ENCODE measurements around the gene TCEA3. TPM values are rescaled to one million over a fixed set of nuclear protein-coding genes. Genes with fewer than 3 reads are reported as not detected.

Gene TCEA3
- total and polyA plus RNA-seq, 11 donors = 21.5 to 87.3 (median 55.9) TPM

DNA sequence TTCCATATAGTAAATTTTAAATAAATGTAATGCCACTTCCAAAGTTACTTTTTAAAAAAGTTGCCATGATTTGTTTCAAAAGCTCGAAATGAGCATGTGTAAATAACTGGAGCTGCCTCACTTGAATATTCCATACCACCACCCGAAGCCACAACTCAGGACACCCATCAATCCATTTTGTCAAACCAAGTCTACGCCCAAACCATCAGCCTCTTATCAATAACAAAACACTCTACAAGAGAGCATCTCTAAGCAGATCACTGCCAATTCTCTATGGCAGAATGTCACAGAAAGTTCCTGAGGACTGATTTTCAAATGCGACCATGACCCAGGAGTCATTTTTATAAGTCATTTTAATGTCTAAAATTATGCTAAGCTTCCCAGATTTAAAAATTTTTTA is 84.9 kb downstream of the TCEA3 start:
- Histone ChIP-seq H3K27ac (no peak overlapping the region), H3K36me3 (peaks cover 0 to 37% (median 34%) of the 10 kb centered on the region in 9 donors), H3K27me3 (no peaks in the 10 kb centered on the region), H3K9me3 (no peaks in the 10 kb centered on the region), H3K4me3 (no peak overlapping the region), H3K4me1 (peaks cover 0 to 59% (median 51%) of the 10 kb centered on the region in 12 donors)
- intact Hi-C loops (cut with DNase I) = loop anchor here in 4 of 10 donors (5.0 to 10.0 kb wide), 6 partner anchors 63 to 195 kb away; partner anchors contain the start of genes ASAP3 (in 2 of the 4), E2F2 (in 1 of the 4) and TCEA3 (in 1 of the 4)
- ATAC-seq (no peak), DNase-seq (no peak)
- WGBS, 4 donors = 64 to 78% (median 72%) methylated on average over 4 of the region's 4 CpGs
- TF ChIP-seq, protein P1, sequence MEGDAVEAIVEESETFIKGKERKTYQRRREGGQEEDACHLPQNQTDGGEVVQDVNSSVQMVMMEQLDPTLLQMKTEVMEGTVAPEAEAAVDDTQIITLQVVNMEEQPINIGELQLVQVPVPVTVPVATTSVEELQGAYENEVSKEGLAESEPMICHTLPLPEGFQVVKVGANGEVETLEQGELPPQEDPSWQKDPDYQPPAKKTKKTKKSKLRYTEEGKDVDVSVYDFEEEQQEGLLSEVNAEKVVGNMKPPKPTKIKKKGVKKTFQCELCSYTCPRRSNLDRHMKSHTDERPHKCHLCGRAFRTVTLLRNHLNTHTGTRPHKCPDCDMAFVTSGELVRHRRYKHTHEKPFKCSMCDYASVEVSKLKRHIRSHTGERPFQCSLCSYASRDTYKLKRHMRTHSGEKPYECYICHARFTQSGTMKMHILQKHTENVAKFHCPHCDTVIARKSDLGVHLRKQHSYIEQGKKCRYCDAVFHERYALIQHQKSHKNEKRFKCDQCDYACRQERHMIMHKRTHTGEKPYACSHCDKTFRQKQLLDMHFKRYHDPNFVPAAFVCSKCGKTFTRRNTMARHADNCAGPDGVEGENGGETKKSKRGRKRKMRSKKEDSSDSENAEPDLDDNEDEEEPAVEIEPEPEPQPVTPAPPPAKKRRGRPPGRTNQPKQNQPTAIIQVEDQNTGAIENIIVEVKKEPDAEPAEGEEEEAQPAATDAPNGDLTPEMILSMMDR (IDR thresholded peaks at IDR 0.05) = no peak
- TF ChIP-seq POLR2A (IDR thresholded peaks at IDR 0.05) = no peak

DNA sequence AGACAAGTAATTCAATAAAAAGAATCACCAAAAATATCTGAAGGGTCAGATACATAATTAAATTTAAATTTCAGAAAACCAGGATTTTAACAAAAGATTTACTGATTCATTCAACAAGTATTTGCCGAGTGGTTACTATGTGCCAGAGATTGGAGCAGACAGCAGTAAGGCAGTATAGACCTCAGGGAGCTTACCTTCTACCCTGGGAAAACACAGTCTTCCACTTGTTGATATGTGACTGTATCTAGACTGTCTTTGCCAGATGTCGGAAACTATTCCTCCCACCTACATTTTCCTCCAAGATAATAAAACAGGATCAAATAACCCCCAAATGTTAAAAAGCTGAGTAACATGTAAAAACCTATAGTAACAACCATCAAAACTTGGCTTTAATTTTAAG is 86.7 kb downstream of the TCEA3 start:
- ATAC-seq (no peak), DNase-seq (no peak)
- Histone ChIP-seq H3K4me1 (peaks cover 0 to 56% (median 50%) of the 10 kb centered on the region in 12 donors), H3K27ac (no peak overlapping the region), H3K9me3 (no peaks in the 10 kb centered on the region), H3K4me3 (no peak overlapping the region), H3K36me3 (peaks cover 0 to 55% (median 52%) of the 10 kb centered on the region in 9 donors), H3K27me3 (no peaks in the 10 kb centered on the region)
- no peak for TF ChIP-seq POLR2A (IDR thresholded peaks at IDR 0.05)
- TF ChIP-seq, protein P1 (IDR thresholded peaks at IDR 0.05) = no peak
- intact Hi-C loops (cut with DNase I) = no loop called here
- WGBS, 4 donors = 70 to 80% (median 73%) methylated on average over 2 of the region's 2 CpGs

DNA sequence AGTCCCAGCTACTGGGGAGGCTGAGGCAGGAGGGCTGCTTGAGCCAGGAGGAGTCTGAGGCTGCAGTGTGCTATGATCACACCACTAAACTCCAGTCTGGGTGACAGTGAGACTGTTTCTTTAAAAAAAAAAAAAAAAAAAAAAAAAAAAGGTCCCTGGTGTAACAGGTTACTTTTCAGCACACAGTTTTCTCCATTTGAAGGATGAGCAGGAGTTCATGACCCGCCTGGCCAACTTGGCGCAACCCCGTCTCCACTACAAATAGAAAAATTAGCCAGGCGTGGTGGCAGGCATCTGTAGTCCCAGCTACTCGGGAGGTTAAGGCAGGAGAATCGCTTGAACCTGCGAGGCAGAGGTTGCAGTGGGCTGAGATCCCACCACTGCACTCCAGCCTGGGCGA is 92.8 kb downstream of the TCEA3 start:
- no peak for TF ChIP-seq POLR2A (IDR thresholded peaks at IDR 0.05)
- TF ChIP-seq, protein P1 (IDR thresholded peaks at IDR 0.05) = no peak
- ATAC-seq = no peak
- H3K27me3 ChIP-seq = no peaks in the 10 kb centered on the region
- intact Hi-C loops (cut with DNase I) = no loop called here
- H3K27ac ChIP-seq = no peak overlapping the region
- no peak overlapping the region for H3K4me3 ChIP-seq
- WGBS, 4 donors = 92 to 96% (median 93%) methylated on average over 8 of the region's 8 CpGs
- no peaks in the 10 kb centered on the region for H3K9me3 ChIP-seq
- H3K36me3 ChIP-seq = peaks cover 0 to 99% (median 98%) of the 10 kb centered on the region in 9 donors
- no peak for DNase-seq
- no peaks in the 10 kb centered on the region for H3K4me1 ChIP-seq

Other genes with a start within 250 kb of the TCEA3 start
- under 1 TPM in 2 of 9 donors, not detected in 7; 0.10 to 0.16 TPM for gene HTR1D, start 207.2 kb downstream of the TCEA3 start, total RNA-seq
- gene HTR1D, start 207.2 kb downstream of the TCEA3 start, polyA plus RNA-seq = under 1 TPM; 0.01 to 0.04 TPM
- gene HNRNPR, start 80.5 kb downstream of the TCEA3 start, total RNA-seq = 10 to 100 TPM; 38.0 to 83.5 (median 69.2) TPM
- 10 to 100 TPM; 39.8 to 96.1 TPM for gene HNRNPR, start 80.5 kb downstream of the TCEA3 start, polyA plus RNA-seq
- gene ZNF436, start 54.9 kb downstream of the TCEA3 start, total RNA-seq = 10 to 100 TPM in 6 of 9 donors, 1 to 10 TPM in 3; 8.1 to 29.8 (median 14.2) TPM
- gene ZNF436, start 54.9 kb downstream of the TCEA3 start, polyA plus RNA-seq = 1 to 10 TPM; 3.1 to 4.9 TPM
- 10 to 100 TPM; 22.4 to 86.1 (median 35.8) TPM for gene ASAP3, start 59.4 kb upstream of the TCEA3 start, total RNA-seq
- gene ASAP3, start 59.4 kb upstream of the TCEA3 start, polyA plus RNA-seq = 10 to 100 TPM; 30.0 to 40.0 TPM
- gene E2F2, start 106.5 kb upstream of the TCEA3 start, total RNA-seq = 1 to 10 TPM in 1 of 9 donors, under 1 TPM in 7, not detected in 1; 0.07 to 2.7 (median 0.21) TPM
- gene E2F2, start 106.5 kb upstream of the TCEA3 start, polyA plus RNA-seq = under 1 TPM; 0.04 to 0.12 TPM
- 100 to 1,000 TPM in 3 of 9 donors, 10 to 100 TPM in 6; 57.5 to 185 (median 91.0) TPM for gene ID3, start 134.8 kb upstream of the TCEA3 start, total RNA-seq
- gene ID3, start 134.8 kb upstream of the TCEA3 start, polyA plus RNA-seq = 100 to 1,000 TPM in 1 of 2 donors, 10 to 100 TPM in 1; 55.3 to 153 TPM